NB4 (cell line): Measurements from ENCODE around the gene RASGRP1.

Source experiments
- MAX ChIP-seq: IDR thresholded peaks from 2 replicates; pipeline ENCODE4 v1.6.1; 2011; ENCODE audit warnings: low read depth, low read length
- POLR2A ChIP-seq: IDR thresholded peaks from 2 replicates; pipeline ENCODE4 v1.6.1; 2011; ENCODE audit warnings: mild to moderate bottlenecking; ENCODE audit not compliant: insufficient read length; ENCODE audit errors: extremely low read depth
- TF ChIP-seq, protein P1 (sequence below): IDR thresholded peaks from one replicate; pipeline ENCODE4 v1.5.1; 2012; ENCODE audit warnings: low read depth, low read length

GRCh38 chr15:38486936-38487335 lies 77.7 kb downstream of the RASGRP1 start:
- TF ChIP-seq, protein P1, sequence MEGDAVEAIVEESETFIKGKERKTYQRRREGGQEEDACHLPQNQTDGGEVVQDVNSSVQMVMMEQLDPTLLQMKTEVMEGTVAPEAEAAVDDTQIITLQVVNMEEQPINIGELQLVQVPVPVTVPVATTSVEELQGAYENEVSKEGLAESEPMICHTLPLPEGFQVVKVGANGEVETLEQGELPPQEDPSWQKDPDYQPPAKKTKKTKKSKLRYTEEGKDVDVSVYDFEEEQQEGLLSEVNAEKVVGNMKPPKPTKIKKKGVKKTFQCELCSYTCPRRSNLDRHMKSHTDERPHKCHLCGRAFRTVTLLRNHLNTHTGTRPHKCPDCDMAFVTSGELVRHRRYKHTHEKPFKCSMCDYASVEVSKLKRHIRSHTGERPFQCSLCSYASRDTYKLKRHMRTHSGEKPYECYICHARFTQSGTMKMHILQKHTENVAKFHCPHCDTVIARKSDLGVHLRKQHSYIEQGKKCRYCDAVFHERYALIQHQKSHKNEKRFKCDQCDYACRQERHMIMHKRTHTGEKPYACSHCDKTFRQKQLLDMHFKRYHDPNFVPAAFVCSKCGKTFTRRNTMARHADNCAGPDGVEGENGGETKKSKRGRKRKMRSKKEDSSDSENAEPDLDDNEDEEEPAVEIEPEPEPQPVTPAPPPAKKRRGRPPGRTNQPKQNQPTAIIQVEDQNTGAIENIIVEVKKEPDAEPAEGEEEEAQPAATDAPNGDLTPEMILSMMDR: no peak
- TF ChIP-seq MAX: no peak
- no peak for TF ChIP-seq POLR2A
